ENCODE data around the gene AGRP.

DNA sequence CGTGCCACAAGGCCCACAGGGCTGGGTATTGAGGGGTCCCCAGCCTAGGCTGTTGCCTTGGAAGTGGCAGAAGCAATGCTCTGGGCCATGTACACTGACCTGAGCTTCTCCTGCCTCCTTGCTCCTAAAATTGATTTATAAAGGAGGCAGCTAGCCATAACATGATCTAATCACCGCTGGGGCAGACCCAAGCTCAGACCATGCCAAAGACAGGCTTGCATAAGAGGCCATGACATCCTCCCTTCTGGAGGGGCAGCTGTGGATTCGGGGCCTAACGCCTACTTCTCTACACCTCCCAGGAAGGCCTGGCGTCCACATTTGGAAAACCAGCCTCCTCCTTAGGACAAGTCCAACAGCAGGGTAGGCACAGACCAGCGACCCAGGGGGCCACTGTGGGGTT lies 40.1 kb downstream of the AGRP start:
- TF ChIP-seq, protein P1, sequence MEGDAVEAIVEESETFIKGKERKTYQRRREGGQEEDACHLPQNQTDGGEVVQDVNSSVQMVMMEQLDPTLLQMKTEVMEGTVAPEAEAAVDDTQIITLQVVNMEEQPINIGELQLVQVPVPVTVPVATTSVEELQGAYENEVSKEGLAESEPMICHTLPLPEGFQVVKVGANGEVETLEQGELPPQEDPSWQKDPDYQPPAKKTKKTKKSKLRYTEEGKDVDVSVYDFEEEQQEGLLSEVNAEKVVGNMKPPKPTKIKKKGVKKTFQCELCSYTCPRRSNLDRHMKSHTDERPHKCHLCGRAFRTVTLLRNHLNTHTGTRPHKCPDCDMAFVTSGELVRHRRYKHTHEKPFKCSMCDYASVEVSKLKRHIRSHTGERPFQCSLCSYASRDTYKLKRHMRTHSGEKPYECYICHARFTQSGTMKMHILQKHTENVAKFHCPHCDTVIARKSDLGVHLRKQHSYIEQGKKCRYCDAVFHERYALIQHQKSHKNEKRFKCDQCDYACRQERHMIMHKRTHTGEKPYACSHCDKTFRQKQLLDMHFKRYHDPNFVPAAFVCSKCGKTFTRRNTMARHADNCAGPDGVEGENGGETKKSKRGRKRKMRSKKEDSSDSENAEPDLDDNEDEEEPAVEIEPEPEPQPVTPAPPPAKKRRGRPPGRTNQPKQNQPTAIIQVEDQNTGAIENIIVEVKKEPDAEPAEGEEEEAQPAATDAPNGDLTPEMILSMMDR (IDR thresholded peaks at IDR 0.05): no peak
- no peak for TF ChIP-seq POLR2A (IDR thresholded peaks at IDR 0.05)

Measured in sigmoid colon (tissue), 3 donors.